Renal pelvis (tissue), 12 donors: Measurements from ENCODE around the gene ATG4C. TPM values are rescaled to one million over a fixed set of nuclear protein-coding genes. Genes with fewer than 3 reads are reported as not detected.
"Not testable (repeated sequence)": the region's sequence is repeated elsewhere in the genome, so short reads cannot be mapped to it uniquely, and the experiment has no call there.

Source experiments
- DNase-seq: peaks from one replicate; pipeline ENCODE4 v3.0.0-alpha.2; 2013
- long read RNA-seq, 16 experiments: transcript quantifications; one replicate each; lab custom pipeline, GENCODE V29; 2026
- polyA plus RNA-seq, 3 donors: library from polyadenylated mRNA; unstranded; fragments of 120-200 nt; gene quantifications; one replicate each; pipeline ENCODE4 v1.2.1, GENCODE V29; 2013; ENCODE audit not compliant: insufficient read length in 3 of 3

Gene ATG4C
- 10 to 100 TPM; 17.5 to 18.9 (median 17.8) TPM for polyA plus RNA-seq
- long read RNA-seq, donor 1, partial matches to known transcripts: 0 of 1 reads
- long read RNA-seq, donor 1, other reads (novel, unspliced or antisense): 0 of 1 reads
- long read RNA-seq, donor 2, transcript ATG4C-201 (11 exons, 2,938 nt): major isoform, 8 of 10 reads
- long read RNA-seq, donor 2, partial matches to known transcripts: 0 of 10 reads
- long read RNA-seq, donor 2, other reads (novel, unspliced or antisense): 0 of 10 reads
- long read RNA-seq, donor 3, partial matches to known transcripts: 0 of 4 reads
- long read RNA-seq, donor 3, other reads (novel, unspliced or antisense): 0 of 4 reads
- long read RNA-seq, donor 4, partial matches to known transcripts: 0 of 4 reads
- long read RNA-seq, donor 4, other reads (novel, unspliced or antisense): 0 of 4 reads
- long read RNA-seq, donor 5, partial matches to known transcripts: 0 of 5 reads
- long read RNA-seq, donor 5, other reads (novel, unspliced or antisense): 0 of 5 reads
- long read RNA-seq, donor 6, transcript ATG4C-203 (11 exons, 2,890 nt): major isoform, 5 of 9 reads
- long read RNA-seq, donor 6, partial matches to known transcripts: 0 of 9 reads
- long read RNA-seq, donor 6, other reads (novel, unspliced or antisense): 0 of 9 reads
- long read RNA-seq, donor 7, transcript ATG4C-201 (11 exons, 2,938 nt): major isoform, 5 of 7 reads
- long read RNA-seq, donor 7, partial matches to known transcripts: 0 of 7 reads
- long read RNA-seq, donor 7, other reads (novel, unspliced or antisense): 0 of 7 reads
- long read RNA-seq, donor 8, partial matches to known transcripts: 0 of 3 reads
- long read RNA-seq, donor 8, other reads (novel, unspliced or antisense): 0 of 3 reads
- long read RNA-seq, donor 9, transcript ATG4C-201 (11 exons, 2,938 nt): major isoform, 6 of 11 reads
- long read RNA-seq, donor 9, transcript ATG4C-203 (11 exons, 2,890 nt): minor isoform, 5 of 11 reads
- long read RNA-seq, donor 9, partial matches to known transcripts: 0 of 11 reads
- long read RNA-seq, donor 9, other reads (novel, unspliced or antisense): 0 of 11 reads
- long read RNA-seq, donor 10, partial matches to known transcripts: 0 of 1 reads
- long read RNA-seq, donor 10, other reads (novel, unspliced or antisense): 0 of 1 reads
- long read RNA-seq, donor 11, partial matches to known transcripts: 0 of 3 reads
- long read RNA-seq, donor 11, other reads (novel, unspliced or antisense): 0 of 3 reads
- long read RNA-seq, donor 12, partial matches to known transcripts: 6 of 13 reads
- long read RNA-seq, donor 12, other reads (novel, unspliced or antisense): 0 of 13 reads
- long read RNA-seq, donor 13, partial matches to known transcripts: 0 of 1 reads
- long read RNA-seq, donor 13, other reads (novel, unspliced or antisense): 0 of 1 reads
- long read RNA-seq, donor 14: 0 reads
- long read RNA-seq, donor 15, transcript ATG4C-203 (11 exons, 2,890 nt): major isoform, 5 of 9 reads
- long read RNA-seq, donor 15, partial matches to known transcripts: 0 of 9 reads
- long read RNA-seq, donor 15, other reads (novel, unspliced or antisense): 0 of 9 reads
- long read RNA-seq, donor 16, transcript ATG4C-203 (11 exons, 2,890 nt): major isoform, 5 of 9 reads
- long read RNA-seq, donor 16, partial matches to known transcripts: 0 of 9 reads
- long read RNA-seq, donor 16, other reads (novel, unspliced or antisense): 0 of 9 reads

DNA sequence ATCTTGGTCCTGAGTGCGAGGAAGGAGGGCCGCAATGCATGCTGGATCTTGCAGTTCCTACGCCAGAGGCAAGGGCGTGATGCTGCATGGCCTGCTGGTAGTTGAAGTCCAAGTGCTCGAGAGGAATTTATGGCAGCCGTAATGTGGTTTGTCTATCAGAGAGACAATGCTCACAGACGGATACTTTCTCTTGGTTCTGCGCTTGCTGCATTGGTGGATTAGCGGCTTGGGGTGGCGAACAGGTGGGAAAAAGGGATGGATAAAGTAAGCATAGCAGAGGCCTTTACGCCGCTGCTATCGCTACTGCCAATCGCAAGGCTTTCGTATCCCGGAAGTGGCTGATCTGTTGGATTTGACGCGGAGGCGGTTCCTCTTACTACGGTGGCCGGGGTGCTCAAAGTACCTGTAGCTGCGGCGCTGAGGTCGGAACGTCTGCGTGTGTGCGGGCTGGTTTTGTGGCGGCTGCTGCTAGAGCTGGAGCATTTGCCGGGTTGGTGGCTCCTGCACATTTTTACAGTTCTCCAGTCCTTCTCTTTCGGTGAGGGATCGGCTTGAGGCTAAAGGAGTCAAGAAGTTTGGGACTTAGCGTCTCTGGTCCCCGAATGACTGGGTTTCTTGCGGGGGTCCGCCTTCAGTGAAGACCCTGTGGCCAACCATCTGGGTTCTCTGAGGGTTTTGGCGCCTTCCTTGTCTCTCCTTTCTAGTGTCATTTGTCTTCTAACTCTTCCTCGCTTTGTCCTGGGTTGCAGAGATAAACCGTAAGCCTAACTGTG, at the start of gene ATG4C:
Gene ATG4C (plus strand): TSS at position 397 of the 773 bp plus-strand sequence. CDS start 19,655 bp downstream, outside the sequence.
- peak; percentile 97 for DNase-seq

DNA sequence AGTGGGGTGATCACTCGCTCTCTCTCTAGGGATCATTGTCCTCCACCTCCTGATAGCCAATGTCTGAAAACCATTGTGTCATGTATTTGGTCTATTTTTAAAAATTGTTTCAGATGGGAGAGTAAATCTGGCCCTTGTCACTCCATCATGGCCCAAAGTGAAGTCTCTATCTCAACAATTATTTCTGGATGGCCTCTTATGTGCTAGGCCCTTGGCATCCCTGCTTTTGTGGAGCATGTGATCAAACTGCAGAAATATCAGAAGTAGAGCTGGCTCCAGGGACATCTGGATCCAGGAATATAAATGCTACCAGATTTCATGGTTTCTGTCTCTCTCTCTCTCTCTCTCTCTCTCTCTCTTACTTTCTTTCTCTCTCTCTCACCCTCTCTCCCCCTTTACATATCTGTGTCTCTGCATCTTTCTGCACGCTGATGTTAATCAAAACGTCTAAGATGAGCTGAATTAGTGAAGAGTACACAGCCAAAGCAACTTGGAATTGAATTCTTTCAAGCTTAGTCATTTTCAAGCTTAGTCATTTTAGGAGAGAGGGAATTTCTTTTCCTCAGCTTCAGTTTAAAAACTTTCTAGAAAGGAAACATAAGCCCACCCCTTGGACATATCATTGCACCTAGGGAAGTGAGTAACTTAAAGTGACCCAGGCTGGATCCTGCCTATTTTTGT, 48.3 kb upstream of the ATG4C start:
- no peak for DNase-seq

- DNase-seq: not testable (repeated sequence)
These were observed 43.2 kb upstream of the ATG4C start for GRCh38 chr1:62740701-62741100.

DNA sequence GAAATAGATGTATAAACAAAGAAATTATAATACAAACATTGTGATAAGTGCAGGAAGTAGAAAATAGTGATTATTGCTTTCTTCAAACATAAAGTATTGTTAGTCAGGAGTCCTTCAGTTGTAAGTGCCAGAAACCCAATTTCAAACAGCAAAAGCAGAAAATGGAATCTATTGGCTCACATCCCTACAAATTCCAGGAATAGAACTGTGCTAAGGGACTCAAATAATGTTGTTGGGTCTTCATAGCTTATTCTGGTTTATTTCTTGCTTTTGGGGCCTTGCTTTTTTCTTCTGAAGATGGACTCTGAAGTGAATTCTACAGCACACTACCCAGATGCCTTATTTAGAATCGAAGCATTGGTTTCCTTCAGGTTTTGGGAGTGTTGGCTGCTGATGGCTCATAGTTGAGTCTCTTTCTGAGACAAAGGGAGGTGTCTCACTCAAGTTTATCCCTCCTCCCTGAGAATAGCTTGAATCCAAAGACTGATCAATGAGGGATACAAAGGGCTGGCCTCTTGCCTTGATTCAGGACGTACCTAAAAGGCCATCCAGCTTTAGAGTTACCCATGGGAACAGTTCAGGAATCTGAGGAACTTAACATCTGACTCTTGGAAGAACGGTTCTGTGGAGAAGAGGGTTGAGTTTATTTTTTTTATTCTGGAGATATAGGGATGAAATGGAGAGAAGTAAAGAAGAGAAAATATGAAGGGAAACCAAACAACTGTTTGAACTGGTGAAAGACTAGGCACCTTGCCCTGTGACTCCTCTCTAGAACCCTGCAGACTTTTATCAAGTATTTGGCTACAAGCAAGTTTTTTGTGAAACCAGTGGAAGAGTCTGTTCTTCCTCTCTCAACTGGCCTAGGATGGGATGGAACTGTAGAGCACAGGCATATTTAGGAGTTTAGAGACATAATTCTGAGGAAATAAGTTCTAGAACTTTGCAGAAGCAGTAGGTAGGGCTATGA, 39.0 kb upstream of the ATG4C start:
- no peak for DNase-seq

GRCh38 chr1:62746086-62746808, 37.7 kb upstream of the ATG4C start:
- DNase-seq: peak; percentile 44

DNA sequence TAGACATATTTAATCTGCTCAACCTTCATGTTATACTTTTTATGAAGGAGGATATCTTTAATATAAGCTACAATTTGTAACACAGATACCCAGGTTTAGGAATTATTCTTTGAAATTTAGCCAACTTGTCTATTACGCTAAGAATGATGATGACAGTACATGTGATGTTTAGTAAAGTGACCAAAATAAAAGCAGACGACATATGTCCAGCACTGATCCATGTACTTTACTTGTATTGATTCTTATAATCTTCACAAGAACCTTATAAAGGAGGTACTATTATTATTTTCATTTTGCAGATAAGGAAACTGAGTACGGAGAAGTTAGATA, 37.2 kb upstream of the ATG4C start:
- no peak for DNase-seq

- DNase-seq: no peak
These were observed 30.6 kb upstream of the ATG4C start for GRCh38 chr1:62753031-62753965.

- not testable (repeated sequence) for DNase-seq
These were observed 29.0 kb upstream of the ATG4C start for GRCh38 chr1:62754938-62755337.

DNA sequence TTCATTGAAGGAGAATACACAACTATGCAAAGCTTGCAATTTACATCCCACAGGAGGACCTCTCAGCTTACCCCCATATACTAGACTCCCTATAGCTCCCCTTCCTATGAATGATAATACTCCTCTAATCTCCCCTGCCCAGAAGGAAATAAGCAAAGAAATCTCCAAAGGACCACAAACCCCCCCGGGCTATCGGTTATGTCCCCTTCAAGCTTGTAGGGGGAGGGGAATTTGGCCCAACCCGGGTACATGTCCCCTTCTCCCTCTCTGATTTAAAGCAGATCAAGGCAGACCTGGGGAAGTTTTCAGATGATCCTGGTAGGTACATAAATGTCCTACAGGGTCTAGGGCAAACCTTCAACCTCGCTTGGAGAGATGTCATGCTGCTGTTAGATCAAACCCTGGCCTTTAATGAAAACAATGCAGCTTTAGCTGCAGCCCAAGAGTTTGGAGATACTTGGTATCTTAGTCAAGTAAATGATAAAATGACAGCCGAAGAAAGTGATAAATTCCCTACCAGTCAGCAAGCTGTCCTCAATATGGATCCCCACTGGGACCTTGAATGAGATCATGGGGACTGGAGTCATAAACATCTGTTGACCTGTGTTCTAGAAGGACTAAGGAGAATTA, 27.6 kb upstream of the ATG4C start:
- not testable (repeated sequence) for DNase-seq

DNA sequence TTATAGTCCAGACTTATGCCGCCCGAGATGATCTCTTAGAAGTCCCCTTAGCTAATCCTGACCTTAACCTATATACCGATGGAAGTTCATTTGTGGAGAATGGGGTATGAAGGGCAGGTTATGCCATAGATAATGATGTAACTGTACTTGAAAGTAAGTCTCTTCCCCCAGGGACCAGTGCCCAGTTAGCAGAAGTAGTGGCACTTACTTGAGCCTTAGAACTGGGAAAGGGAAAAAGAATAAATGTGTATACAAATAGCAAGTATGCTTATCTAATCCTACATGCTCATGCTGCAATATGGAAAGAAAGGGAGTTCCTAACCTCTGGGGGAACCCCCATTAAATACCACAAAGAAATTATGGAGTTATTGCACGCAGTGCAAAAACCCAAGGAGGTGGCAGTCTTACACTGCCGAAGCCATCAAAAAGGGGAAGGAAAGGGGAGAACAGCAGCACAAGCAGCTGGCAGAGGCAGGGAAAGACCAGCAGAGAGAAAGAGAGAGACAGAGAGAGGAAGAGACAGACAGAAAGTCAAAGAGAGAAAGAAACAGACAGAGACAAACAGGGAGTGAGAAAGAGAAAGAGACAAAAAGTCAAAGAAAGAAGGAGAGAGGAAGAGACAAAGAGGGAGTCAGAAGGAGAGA, 24.6 kb upstream of the ATG4C start:
- DNase-seq: not testable (repeated sequence)

GRCh38 chr1:62760021-62760782, 23.7 kb upstream of the ATG4C start:
- not testable (repeated sequence) for DNase-seq

- DNase-seq: not testable (repeated sequence)
These were observed 22.6 kb upstream of the ATG4C start for GRCh38 chr1:62761223-62761870.

DNA sequence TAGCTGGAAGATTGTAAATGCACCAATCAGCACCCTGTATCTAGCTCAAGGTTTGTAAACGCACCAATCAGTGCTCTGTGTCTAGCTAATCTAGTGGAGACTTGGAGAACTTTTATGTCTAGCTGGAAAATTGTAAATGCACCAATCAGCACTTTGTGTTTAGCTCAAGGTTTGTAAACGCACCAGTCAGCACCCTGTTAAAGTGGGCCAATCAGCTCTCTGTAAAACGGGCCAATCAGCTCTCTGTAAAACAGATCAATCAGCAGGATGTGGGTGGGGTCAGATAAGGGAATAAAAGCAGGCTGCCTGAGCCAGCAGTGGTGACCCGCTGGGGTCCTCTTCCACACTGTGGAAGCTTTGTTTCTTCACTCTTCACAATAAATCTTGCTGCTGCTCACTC, 21.9 kb upstream of the ATG4C start:
- not testable (repeated sequence) for DNase-seq

GRCh38 chr1:62765981-62766380, 18.0 kb upstream of the ATG4C start:
- DNase-seq: no peak
